GM12874 (cell line): ENCODE measurements around the gene KCNH8.

ENCODE experiments used
- TF ChIP-seq, protein P1 (sequence below): IDR thresholded peaks from 2 replicates; pipeline ENCODE4 v1.5.1; 2011; ENCODE audit warnings: low read depth, mild to moderate bottlenecking, control low read depth, low read length, moderate library complexity; ENCODE audit not compliant: insufficient read depth

Gene KCNH8

DNA sequence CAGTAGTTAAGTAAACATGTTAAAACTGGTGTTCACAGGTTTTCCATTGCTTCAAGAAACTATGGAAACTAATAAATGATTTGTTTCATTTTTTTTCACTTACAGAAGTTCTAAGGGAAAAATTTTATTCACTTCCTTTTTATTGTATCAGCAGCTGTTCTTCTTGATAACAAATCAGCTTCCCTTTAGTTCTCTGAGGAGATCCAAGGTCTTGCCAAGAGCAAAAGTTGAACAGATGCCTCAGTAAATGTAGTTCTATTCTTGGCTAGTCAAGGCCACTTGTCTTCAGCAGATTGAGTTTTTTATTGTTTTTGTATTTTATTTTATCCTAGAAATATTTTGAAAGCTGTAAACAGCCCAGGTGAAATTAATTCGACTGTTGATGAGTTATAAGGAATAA lies 41.8 kb downstream of the KCNH8 start:
- TF ChIP-seq, protein P1, sequence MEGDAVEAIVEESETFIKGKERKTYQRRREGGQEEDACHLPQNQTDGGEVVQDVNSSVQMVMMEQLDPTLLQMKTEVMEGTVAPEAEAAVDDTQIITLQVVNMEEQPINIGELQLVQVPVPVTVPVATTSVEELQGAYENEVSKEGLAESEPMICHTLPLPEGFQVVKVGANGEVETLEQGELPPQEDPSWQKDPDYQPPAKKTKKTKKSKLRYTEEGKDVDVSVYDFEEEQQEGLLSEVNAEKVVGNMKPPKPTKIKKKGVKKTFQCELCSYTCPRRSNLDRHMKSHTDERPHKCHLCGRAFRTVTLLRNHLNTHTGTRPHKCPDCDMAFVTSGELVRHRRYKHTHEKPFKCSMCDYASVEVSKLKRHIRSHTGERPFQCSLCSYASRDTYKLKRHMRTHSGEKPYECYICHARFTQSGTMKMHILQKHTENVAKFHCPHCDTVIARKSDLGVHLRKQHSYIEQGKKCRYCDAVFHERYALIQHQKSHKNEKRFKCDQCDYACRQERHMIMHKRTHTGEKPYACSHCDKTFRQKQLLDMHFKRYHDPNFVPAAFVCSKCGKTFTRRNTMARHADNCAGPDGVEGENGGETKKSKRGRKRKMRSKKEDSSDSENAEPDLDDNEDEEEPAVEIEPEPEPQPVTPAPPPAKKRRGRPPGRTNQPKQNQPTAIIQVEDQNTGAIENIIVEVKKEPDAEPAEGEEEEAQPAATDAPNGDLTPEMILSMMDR: no peak

DNA sequence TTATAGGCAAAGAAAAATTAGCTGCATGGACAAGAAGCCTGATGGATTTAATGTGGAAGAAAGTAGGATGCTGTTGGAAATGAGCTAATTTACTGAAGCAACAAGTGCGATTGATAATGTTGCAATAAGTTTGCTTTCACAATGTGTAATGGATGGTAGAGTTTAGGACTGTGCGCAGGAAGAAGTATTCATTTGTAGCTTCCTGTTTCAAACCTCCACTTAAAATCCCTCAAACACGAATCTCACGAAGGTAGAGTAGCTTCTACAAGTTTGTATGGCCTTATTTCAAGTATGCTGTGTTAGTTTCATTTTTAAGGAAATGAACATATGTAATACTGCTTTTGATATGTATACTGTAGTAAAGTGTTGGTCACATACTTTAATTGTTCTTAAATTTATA lies 42.3 kb downstream of the KCNH8 start:
- TF ChIP-seq, protein P1: no peak

DNA sequence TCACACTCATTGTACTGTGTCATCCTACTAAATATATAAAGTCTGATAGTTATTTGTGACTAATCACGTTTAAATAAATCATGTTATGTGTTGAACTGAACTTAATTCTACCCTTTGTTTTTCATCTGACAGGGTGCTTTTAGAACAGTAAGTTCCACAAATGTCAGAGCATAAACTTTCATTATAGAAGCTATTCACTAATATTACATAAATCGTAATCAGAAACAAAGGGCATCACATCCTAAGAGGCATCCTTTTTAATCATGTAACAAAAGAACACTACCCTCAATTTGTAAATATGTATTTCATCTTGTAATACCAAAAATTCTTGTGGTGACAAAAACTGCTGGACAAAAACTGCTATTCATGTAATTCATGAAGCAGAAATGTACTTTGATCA lies 50.8 kb downstream of the KCNH8 start:
- TF ChIP-seq, protein P1: no peak

DNA sequence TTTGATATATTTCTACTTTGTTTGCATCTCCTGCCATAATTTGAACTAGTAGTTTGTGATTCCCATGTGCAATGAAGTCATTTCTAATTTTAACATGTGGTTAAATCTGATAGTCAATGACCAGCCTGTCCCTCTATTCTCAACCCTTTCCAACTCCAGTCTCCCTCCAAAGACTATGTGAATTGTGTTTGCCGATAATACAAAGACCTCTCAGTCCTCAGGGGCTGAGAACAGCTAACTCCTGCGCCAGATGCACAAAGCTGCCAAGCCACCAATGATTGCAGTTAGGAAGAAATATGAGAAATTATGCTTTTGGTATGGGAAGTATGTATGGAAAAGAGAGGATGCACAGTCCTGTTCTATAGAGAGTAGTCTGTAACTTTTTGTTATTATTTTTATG lies 54.0 kb downstream of the KCNH8 start:
- TF ChIP-seq, protein P1: no peak

DNA sequence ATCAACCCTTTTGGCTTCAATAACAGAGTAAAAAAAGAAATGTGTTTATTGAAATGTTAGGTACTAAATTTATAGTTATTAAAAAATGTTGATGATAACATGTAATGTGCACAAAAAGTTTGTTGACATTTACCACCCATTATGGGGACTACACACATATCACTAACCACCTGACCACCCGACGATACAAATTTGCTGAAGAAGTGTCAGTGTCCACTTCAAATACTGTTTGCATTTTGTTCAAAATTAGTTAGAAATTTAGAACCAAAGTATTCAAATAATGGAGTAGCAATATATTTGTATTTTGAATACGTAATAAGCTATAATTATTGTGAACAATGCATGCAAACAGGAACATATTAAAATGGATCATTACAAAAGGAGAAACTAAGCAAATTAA lies 54.4 kb downstream of the KCNH8 start:
- TF ChIP-seq, protein P1: no peak

DNA sequence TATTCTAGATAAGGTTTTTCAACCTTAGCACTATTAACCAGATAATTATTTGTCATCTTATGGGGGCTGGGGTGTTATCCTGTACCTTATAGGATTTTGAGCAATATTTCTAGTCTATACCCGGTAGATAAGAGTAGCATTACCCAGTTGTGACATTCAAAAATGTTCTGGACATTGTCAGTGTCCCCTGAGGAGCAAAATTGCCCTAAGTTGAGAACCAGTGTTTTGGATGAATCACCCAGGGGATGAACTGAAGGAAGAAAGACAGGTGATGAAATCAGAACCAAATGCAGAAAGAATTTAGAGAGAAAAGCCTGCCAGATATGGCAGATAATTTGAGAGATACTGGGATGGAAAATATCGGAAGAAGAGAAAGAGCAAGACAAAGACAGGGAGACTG lies 58.2 kb downstream of the KCNH8 start:
- TF ChIP-seq, protein P1: no peak

DNA sequence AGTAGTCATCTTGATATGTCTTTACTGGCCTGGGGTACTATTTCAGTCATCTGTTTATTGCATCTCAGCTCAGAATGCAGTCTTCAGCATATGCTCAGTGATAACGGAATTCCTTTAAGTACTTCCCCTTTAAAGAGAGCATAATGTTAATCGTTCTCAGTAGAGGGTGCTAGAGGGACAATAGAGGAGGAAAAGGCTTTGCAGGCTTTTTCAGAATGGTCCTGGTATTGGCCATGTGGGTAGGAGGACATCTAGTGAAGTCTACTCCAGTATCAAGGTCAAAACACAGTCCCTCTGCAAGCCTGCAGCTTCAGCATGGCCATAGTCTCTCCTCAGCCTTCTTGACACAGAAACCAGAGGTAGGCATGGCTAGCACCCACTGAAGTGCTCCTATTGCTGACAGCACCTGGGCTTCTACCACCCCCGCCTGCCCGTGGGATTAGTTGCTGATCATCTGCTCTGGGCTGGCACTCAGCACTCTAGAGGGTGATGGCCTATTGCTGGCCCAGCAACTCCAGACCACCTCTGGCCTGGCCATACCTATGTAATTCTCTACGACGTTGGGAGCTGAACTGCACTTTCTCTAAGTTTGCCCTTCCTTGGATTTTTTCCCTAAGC lies 65.4 kb downstream of the KCNH8 start:
- TF ChIP-seq, protein P1: 0 out of 2 replicates have a peak, but pooled peaks have one; percentile 9
